Measurements from ENCODE around the gene AMHR2. TPM values are rescaled to one million over a fixed set of nuclear protein-coding genes. Genes with fewer than 3 reads are reported as not detected.

The AMHR2 gene
- total and polyA plus RNA-seq, 5 donors: 0.48 to 0.88 (median 0.68) TPM; not detected in 1

Other genes starting within 250 kb of the AMHR2 start
- 10 to 100 TPM; 13.8 to 29.9 (median 22.4) TPM for gene ZNF740, start 243.1 kb upstream of the AMHR2 start, total RNA-seq
- gene ZNF740, start 243.1 kb upstream of the AMHR2 start, polyA plus RNA-seq: 5.3 TPM
- 10 to 100 TPM; 10.3 to 13.0 (median 12.3) TPM for gene CSAD, start 242.9 kb upstream of the AMHR2 start, total RNA-seq
- 16.2 TPM for gene CSAD, start 242.9 kb upstream of the AMHR2 start, polyA plus RNA-seq
- gene ITGB7, start 216.6 kb upstream of the AMHR2 start, total RNA-seq: 1 to 10 TPM in 2 of 4 donors, under 1 TPM in 2; 0.88 to 2.8 (median 1.3) TPM
- 0.45 TPM for gene ITGB7, start 216.6 kb upstream of the AMHR2 start, polyA plus RNA-seq
- gene RARG, start 191.6 kb upstream of the AMHR2 start, total RNA-seq: 10 to 100 TPM; 11.7 to 26.2 (median 23.4) TPM
- 10.5 TPM for gene RARG, start 191.6 kb upstream of the AMHR2 start, polyA plus RNA-seq
- 1 to 10 TPM in 1 of 4 donors, under 1 TPM in 3; 0.23 to 1.2 (median 0.40) TPM for gene ESPL1, start 155.6 kb upstream of the AMHR2 start, total RNA-seq
- 0.11 TPM for gene ESPL1, start 155.6 kb upstream of the AMHR2 start, polyA plus RNA-seq
- gene PFDN5, start 128.3 kb upstream of the AMHR2 start, total RNA-seq: 100 to 1,000 TPM; 355 to 443 (median 395) TPM
- 764 TPM for gene PFDN5, start 128.3 kb upstream of the AMHR2 start, polyA plus RNA-seq
- 10 to 100 TPM; 28.9 to 44.3 (median 38.1) TPM for gene MYG1, start 124.2 kb upstream of the AMHR2 start, total RNA-seq
- 37.3 TPM for gene MYG1, start 124.2 kb upstream of the AMHR2 start, polyA plus RNA-seq
- gene AAAS, start 102.2 kb upstream of the AMHR2 start, total RNA-seq: 10 to 100 TPM; 30.5 to 48.9 (median 40.0) TPM
- gene AAAS, start 102.2 kb upstream of the AMHR2 start, polyA plus RNA-seq: 31.3 TPM
- not detected for gene SP7, start 87.5 kb upstream of the AMHR2 start, total RNA-seq
- gene SP7, start 87.5 kb upstream of the AMHR2 start, polyA plus RNA-seq: not detected
- 10 to 100 TPM; 30.2 to 39.9 (median 34.2) TPM for gene SP1, start 43.7 kb upstream of the AMHR2 start, total RNA-seq
- gene SP1, start 43.7 kb upstream of the AMHR2 start, polyA plus RNA-seq: 8.3 TPM
- gene PRR13, start 17.9 kb downstream of the AMHR2 start, total RNA-seq: 10 to 100 TPM; 66.9 to 85.6 (median 82.6) TPM
- gene PRR13, start 17.9 kb downstream of the AMHR2 start, polyA plus RNA-seq: 69.1 TPM
- gene PCBP2, start 28.2 kb downstream of the AMHR2 start, total RNA-seq: 100 to 1,000 TPM; 575 to 743 (median 588) TPM
- gene PCBP2, start 28.2 kb downstream of the AMHR2 start, polyA plus RNA-seq: 349 TPM
- 1 to 10 TPM; 7.7 to 9.6 (median 9.0) TPM for gene MAP3K12, start 75.6 kb downstream of the AMHR2 start, total RNA-seq
- gene MAP3K12, start 75.6 kb downstream of the AMHR2 start, polyA plus RNA-seq: 9.2 TPM
- 10 to 100 TPM; 12.9 to 13.9 (median 13.4) TPM for gene TARBP2, start 77.4 kb downstream of the AMHR2 start, total RNA-seq
- 12.8 TPM for gene TARBP2, start 77.4 kb downstream of the AMHR2 start, polyA plus RNA-seq
- not detected for gene NPFF, start 83.6 kb downstream of the AMHR2 start, total RNA-seq
- gene NPFF, start 83.6 kb downstream of the AMHR2 start, polyA plus RNA-seq: not detected
- gene ATF7, start 202.5 kb downstream of the AMHR2 start, total RNA-seq: 10 to 100 TPM; 30.7 to 36.9 (median 33.3) TPM
- gene ATF7, start 202.5 kb downstream of the AMHR2 start, polyA plus RNA-seq: 22.8 TPM